BJ (cell line): ENCODE data around the gene PIP5K1B. TPM values are rescaled to one million over a fixed set of nuclear protein-coding genes. Genes with fewer than 3 reads are reported as not detected.

Experiments used
- CTCF ChIA-PET: fragments of 350-600 bp; formaldehyde crosslinking; extraction: SDS; loops from one replicate; lab custom pipeline; 2021; ENCODE audit warnings: antibody characterized with exemption, inconsistent platforms; lab: Yijun Ruan, JAX
- POLR2A ChIA-PET: fragments of 300-600 bp; sonication (Branson Sonifier 250); formaldehyde crosslinking; extraction: SDS; loops from one replicate; lab custom pipeline; 2021; ENCODE audit warnings: antibody characterized with exemption; lab: Charles Lee
- DNase-seq: peaks from one replicate; pipeline ENCODE4 v3.0.0-alpha.2; 2011; ENCODE audit warnings: low read depth
- H3K27me3 ChIP-seq: 2 replicates; pipeline ENCODE4 v1.6.0; 2011; ENCODE audit warnings: low read length; ENCODE audit not compliant: control insufficient read depth, insufficient read depth
- H3K36me3 ChIP-seq: 2 replicates; pipeline ENCODE4 v1.5.1; 2011; ENCODE audit warnings: low read length; ENCODE audit not compliant: control insufficient read depth, insufficient read depth
- H3K4me3 ChIP-seq: 2 replicates; pipeline ENCODE4 v1.5.1; 2011; ENCODE audit warnings: low read depth, mild to moderate bottlenecking, control low read depth, low read length
- polyA plus RNA-seq: library from polyadenylated mRNA; depleted of rRNA; stranded (reverse); fragments of >200 nt; gene quantifications from 2 replicates; pipeline ENCODE4 v1.2.3, GENCODE V29; 2011
- TF ChIP-seq, protein P1 (sequence below): IDR thresholded peaks from 2 replicates; pipeline ENCODE4 v1.5.1; 2011; ENCODE audit warnings: low read depth, mild to moderate bottlenecking, control low read depth, inconsistent platforms, low read length, moderate library complexity; ENCODE audit not compliant: insufficient read depth

PIP5K1B gene
- polyA plus RNA-seq, 1 experiment = not detected

DNA sequence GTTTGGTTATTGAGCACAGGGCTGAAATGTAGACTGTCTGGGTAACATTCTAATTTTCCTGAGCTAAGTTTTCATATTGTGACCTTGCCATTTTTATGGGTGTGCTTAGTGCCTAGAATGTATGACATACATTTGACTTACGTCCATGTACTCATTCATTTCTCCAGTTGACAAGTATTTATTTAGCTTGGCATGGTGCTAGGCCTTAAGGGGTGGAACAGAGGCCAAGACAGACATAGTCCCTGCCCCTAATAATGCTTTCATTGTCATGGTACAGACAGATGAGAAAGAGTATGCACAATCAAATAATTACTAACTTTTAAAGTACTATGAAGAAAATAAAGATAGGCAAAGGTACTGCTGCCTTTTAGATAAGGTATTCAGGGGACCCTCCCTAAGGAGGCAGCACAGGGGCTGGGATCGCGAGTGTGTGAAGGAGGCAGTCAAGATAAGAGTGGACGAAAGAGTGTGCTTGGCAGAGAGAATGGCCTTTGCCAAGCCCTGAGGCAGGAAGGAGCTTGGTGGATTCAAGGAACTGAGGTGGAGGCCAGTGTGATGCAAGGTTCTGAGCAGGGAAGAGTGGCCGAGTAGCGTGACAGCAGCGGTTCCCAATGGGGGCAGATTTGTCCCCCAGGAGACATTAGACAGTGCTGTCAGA is 128.0 kb downstream of the PIP5K1B start:
- H3K4me3 ChIP-seq = no peak overlapping the region
- H3K36me3 ChIP-seq = no peaks in the 10 kb centered on the region
- DNase-seq = no peak
- POLR2A ChIA-PET = no interaction called here
- CTCF ChIA-PET = no interaction called here
- no peaks in the 10 kb centered on the region for H3K27me3 ChIP-seq
- TF ChIP-seq, protein P1, sequence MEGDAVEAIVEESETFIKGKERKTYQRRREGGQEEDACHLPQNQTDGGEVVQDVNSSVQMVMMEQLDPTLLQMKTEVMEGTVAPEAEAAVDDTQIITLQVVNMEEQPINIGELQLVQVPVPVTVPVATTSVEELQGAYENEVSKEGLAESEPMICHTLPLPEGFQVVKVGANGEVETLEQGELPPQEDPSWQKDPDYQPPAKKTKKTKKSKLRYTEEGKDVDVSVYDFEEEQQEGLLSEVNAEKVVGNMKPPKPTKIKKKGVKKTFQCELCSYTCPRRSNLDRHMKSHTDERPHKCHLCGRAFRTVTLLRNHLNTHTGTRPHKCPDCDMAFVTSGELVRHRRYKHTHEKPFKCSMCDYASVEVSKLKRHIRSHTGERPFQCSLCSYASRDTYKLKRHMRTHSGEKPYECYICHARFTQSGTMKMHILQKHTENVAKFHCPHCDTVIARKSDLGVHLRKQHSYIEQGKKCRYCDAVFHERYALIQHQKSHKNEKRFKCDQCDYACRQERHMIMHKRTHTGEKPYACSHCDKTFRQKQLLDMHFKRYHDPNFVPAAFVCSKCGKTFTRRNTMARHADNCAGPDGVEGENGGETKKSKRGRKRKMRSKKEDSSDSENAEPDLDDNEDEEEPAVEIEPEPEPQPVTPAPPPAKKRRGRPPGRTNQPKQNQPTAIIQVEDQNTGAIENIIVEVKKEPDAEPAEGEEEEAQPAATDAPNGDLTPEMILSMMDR = no peak

- no peak overlapping the region for H3K4me3 ChIP-seq
- TF ChIP-seq, protein P1 = no peak
- CTCF ChIA-PET = no interaction called here
- H3K36me3 ChIP-seq = no peaks in the 10 kb centered on the region
- H3K27me3 ChIP-seq = no peaks in the 10 kb centered on the region
- DNase-seq = no peak
- POLR2A ChIA-PET = no interaction called here
Observed at GRCh38 chr9:68834931-68835520, 130.0 kb downstream of the PIP5K1B start.

- TF ChIP-seq, protein P1 = no peak
- ChIA-PET CTCF (interaction anchor here (1.0 kb wide), 1 partner anchor 10 kb away, joined by 4 read pairs; no protein-coding TSS in a partner anchor), POLR2A (interaction anchor here (0.6 kb wide), 1 partner anchor 12 kb away, joined by 3 read pairs; no protein-coding TSS in a partner anchor)
- Histone ChIP-seq H3K36me3 (no peaks in the 10 kb centered on the region), H3K27me3 (no peaks in the 10 kb centered on the region), H3K4me3 (no peak overlapping the region)
- no peak for DNase-seq
Observed at GRCh38 chr9:68836788-68837187, 131.7 kb downstream of the PIP5K1B start.

DNA sequence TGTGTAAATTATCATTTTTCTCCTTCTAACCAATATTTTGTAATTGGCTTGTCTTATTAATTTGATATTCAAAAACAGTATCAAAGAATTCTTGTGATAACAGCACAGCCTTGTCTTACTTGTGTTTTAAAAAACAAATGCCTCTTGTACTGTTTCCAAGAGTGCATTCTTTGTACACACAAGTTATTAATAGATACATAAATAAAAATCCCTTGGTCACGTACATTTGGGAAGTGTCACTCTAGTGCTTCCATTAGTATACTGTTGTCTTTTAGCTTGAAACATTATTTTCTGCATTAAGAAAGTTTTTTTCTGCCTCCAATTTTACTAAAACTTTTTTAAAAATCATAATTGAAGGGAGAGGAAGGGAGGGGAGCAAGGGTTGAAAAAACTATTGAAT is 133.2 kb downstream of the PIP5K1B start:
- CTCF ChIA-PET = no interaction called here
- POLR2A ChIA-PET = no interaction called here
- Histone ChIP-seq H3K4me3 (no peak overlapping the region), H3K27me3 (no peaks in the 10 kb centered on the region), H3K36me3 (no peaks in the 10 kb centered on the region)
- DNase-seq = no peak
- TF ChIP-seq, protein P1 = no peak

GRCh38 chr9:68841276-68842052 is 136.4 kb downstream of the PIP5K1B start:
- Histone ChIP-seq H3K4me3 (no peak overlapping the region), H3K36me3 (no peaks in the 10 kb centered on the region), H3K27me3 (no peaks in the 10 kb centered on the region)
- TF ChIP-seq, protein P1 = no peak
- no peak for DNase-seq
- ChIA-PET CTCF (no interaction called here), POLR2A (no interaction called here)
